Superior temporal gyrus (tissue), 1 donor: ENCODE measurements around the gene ZNF469.

Experiments
- DNase-seq: peaks from one replicate; pipeline ENCODE4 v3.0.0-alpha.2; 2016; ENCODE audit errors: extremely low spot score

ZNF469 gene, protein sequence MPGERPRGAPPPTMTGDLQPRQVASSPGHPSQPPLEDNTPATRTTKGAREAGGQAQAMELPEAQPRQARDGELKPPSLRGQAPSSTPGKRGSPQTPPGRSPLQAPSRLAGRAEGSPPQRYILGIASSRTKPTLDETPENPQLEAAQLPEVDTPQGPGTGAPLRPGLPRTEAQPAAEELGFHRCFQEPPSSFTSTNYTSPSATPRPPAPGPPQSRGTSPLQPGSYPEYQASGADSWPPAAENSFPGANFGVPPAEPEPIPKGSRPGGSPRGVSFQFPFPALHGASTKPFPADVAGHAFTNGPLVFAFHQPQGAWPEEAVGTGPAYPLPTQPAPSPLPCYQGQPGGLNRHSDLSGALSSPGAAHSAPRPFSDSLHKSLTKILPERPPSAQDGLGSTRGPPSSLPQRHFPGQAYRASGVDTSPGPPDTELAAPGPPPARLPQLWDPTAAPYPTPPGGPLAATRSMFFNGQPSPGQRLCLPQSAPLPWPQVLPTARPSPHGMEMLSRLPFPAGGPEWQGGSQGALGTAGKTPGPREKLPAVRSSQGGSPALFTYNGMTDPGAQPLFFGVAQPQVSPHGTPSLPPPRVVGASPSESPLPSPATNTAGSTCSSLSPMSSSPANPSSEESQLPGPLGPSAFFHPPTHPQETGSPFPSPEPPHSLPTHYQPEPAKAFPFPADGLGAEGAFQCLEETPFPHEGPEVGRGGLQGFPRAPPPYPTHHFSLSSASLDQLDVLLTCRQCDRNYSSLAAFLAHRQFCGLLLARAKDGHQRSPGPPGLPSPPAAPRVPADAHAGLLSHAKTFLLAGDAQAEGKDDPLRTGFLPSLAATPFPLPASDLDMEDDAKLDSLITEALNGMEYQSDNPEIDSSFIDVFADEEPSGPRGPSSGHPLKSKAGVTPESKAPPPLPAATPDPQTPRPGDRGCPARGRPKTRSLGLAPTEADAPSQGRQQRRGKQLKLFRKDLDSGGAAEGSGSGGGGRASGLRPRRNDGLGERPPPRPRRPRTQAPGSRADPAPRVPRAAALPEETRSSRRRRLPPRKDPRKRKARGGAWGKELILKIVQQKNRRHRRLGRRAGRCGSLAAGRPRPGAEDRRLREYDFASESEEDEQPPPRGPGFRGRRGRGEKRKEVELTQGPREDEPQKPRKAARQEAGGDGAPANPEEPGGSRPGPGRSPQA (N-terminal part only)

GRCh38 chr16:88382491-88383400 is at the start of gene ZNF469:
Gene ZNF469 (plus strand): TSS chr16:88382959. CDS start chr16:88427471, 44,512 bp downstream.
- no peak for DNase-seq

GRCh38 chr16:88333848-88334777 is 48.6 kb upstream of the ZNF469 start:
- DNase-seq: no peak

GRCh38 chr16:88334778-88335720 is 47.7 kb upstream of the ZNF469 start:
- no peak for DNase-seq

DNA sequence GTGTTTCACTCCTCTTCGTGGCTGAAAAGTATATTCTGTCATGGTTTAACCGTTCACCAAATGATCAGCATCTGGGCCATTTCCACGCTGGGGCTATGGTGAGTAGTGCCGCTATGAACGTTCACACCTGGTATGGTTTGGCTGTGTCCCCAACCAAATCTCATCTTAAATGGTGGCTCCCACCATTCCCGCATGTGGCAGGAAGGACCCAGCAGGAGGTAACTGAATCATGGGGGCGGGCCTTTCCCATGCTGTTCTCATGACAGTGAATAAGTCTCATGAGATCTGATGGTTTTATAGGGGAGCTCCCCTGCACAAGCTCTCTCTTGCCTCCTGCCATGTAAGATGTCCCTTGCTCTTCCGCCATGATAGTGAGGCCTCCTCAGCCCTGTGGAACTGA is 45.7 kb upstream of the ZNF469 start:
- no peak for DNase-seq

DNA sequence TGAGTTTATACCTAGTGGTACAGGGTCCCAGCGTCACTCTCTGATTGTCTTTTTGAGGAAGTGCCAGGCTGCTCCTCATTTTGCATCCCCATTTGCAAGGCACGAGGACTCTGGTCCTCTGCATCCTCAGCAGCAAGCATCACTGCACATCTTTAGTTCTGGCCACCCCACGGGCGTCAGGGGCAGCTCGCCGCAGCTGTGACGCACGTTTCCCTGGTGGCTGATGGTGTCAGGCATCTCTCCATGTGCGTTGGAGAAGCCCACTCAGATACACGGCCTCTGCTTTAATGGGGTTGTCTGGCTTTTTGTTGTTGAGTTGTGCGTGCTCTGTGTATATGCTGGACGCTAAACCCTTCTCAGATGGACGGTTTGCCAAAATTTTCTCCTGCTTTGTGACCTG is 45.2 kb upstream of the ZNF469 start:
- DNase-seq: no peak

GRCh38 chr16:88338111-88338510 is 44.6 kb upstream of the ZNF469 start:
- DNase-seq: no peak

DNA sequence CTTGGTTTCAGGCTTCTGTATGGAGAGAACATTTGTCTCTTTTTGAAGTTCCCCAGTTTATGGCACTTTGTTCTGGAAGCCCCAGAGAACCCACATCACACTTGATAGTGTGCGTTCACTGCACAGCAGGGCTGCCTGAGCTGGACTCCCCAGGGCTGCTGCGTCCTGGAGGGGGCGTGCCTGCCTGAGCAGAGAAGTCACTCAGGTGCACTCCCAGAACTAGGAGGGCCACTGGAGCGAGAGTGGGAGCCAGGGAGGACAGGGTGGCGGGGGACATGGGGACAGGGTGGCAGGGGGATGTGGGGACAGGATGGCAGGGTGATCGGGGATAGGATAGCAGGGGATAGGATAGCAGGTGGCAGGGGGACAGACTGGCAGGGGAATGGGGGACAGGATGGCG is 43.9 kb upstream of the ZNF469 start:
- no peak for DNase-seq

- no peak for DNase-seq
Observed at GRCh38 chr16:88339930-88340754, 42.6 kb upstream of the ZNF469 start.

DNA sequence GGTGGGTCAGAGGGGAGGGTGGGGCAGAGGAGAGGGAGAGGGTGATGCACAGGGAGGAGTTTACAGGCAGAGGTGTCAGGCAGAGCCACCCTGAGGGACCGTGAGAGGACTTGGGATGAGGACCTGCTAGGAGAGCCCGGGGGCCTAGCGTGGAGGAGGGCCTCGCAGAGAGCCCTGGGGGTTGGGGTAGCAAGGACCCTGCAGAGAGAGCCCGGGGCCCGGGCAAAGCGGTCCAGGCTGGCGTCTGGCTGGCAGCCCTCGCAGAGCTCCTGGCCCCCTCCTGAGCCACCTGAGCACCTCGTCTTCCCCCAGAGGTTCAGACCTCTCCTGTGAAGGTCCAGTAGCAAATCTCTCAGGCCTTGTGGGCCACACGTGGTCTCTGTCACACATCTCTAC is 42.0 kb upstream of the ZNF469 start:
- no peak for DNase-seq

DNA sequence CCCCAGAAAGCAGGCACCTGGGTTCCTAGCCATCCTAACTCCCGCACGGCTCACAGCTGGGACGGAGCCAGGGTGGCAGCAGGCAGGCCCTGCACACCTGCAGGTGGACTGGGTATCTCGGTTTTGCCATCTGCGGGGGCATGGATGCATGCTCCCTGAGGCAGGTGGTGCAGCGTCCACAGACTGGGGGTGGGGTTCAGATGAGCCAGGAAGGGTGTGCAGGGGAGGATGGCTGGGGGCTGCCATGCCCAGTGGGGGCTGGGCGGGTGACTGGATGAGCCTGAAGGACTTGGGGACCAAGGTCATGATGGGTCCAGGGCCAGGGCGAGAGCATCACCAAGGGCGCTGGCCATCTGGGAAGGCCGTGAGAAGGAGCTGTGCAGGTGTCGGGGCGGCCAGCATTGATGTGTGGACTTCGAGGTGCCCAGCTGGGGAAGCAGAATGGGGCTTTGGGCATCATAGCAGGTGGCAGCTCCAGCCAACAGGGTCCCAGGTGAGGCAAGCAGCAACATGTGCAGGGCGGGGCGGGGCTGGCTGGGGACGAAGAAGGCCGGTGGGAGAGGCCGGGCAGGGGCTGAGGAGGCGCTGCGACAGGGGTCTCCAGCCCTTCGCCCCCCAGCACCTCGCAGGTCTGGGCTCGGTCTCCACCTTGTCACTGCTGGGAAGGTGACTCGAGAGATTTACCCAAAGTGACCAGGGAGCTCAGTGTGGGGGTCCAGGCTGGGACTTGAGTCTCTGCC is 41.0 kb upstream of the ZNF469 start:
- no peak for DNase-seq

DNA sequence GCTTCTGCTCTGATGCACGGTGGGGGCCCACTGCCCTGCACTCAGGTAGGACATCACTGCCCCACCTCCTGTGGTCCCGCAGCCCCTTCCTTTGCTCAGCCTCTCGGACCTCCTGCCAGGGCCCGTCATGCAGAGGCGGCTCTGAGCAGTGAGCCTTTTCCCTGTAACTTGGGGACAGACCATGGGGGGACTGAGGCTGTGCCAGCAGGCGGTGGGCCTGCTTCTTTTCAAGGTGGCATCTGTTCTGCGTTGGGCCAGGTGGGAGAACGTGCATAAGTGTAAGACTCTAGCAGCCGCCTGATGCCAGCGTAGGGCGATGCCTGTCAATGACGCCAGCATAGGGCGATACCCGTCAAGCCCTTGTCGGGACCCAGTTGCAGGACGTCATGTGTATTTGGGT is 40.3 kb upstream of the ZNF469 start:
- no peak for DNase-seq

DNA sequence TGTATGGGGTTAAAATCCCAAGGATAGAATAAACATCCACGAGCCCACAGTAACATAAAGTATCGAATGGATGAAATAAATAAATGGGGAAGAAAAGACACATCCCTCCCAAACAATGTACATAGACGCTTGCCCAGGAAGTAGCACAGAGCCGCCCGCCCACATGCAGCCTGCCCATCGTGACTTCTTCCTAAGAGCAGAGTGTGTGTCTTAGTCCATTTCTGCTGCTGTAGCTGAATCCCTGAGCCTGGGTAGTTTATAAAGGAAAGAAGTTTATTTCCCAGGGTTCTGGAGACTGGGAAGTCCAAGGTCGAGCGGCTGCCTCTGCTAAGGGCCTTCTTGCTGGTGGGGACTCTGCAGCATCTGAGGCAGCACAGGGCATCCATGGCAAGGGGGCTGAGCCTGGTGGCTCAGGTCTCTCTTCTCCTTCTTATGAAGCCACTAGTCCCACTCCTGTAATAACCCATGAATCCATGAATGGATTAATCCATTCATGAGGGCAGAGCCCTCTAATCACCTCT is 39.4 kb upstream of the ZNF469 start:
- no peak for DNase-seq

DNA sequence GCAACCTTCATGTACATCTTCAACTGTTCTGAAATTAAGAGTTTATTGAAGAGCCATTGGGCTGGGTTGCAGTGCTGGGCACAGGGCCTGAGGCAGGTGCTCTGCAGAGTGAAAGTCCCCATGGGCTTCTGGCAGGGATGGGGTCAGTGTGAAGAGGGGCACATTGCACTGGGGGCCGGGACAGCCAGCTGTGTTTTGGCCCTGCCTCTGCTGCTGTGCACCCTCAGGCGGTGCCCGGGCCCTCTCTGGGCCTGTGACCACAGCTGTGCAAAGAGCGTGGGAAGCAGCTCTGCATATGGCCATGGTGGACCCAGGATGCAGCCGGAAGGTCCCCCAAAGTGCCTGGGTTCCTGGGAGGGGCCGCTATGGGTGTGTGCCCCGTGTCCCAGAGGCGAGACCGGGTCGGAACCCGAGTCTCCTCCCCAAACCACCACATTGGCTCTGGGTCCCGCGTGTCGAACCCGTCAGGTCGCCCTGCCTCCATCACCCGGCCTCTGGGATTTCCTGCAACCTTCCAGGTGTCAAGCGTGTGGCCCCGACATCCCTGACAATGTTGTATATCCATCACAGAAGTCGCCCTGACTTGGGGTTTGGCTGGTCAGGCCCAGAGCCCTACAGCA is 38.2 kb upstream of the ZNF469 start:
- DNase-seq: no peak

- no peak for DNase-seq
Observed at GRCh38 chr16:88345031-88345720, 37.6 kb upstream of the ZNF469 start.

DNA sequence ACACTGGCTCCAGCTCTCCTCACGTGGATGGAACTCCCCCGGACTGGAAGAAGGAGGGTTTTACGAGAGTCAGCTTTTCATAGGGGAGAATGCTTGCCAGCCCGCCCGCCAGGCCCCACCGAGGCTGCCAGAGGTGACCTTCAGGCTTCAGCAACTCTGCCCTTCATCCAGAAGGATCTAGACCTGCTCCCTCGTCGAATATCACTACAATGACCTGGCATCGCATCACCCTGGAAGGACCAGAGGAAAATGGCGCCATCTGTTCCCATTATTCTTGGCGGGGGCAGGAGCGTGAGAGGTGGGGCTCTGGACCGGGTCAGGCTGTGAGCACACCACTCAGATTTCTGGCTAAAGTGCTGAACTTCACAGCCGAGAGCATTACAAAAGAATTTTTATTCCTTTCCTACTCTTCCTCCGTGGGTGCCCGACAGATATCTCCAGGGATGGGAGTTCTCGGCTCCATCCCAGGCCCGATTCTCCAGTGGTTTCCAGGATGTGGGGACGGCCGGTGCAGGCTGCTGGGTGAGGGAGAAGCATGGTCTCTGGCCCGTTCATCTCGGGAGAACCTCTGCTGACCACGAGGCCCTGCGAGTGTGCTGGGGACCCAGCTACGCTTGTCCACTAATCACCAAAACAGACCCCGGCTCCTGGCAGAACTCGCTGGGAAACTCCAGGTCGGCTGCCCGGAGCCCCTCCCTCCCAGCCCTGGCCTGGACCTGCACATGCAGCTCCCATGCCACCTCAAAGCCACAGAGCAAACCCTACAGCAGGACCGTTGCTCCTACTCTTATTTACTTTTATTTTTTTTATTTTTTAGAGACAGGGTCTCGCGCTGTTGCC is 36.8 kb upstream of the ZNF469 start:
- DNase-seq: no peak
